HG02571 (cell line): Measurements from ENCODE around the gene TAS2R13.

Experiments used
- ATAC-seq: cut with Tn5 transposase; IDR thresholded peaks from one replicate; pipeline ENCODE4 v1.9.1; 2021; ENCODE audit warnings: mild to moderate bottlenecking, moderate library complexity; ENCODE audit not compliant: unreplicated experiment

The TAS2R13 gene

GRCh38 chr12:10873378-10873777, 36.0 kb downstream of the TAS2R13 start:
- ATAC-seq, result no peak

GRCh38 chr12:10867381-10867780, 42.0 kb downstream of the TAS2R13 start:
- ATAC-seq, result no peak

- no peak for ATAC-seq
Observed at GRCh38 chr12:10863512-10864218, 45.7 kb downstream of the TAS2R13 start.

GRCh38 chr12:10861366-10861765, 48.0 kb downstream of the TAS2R13 start:
- ATAC-seq, result no peak
